Measurements from ENCODE around the gene FHL2. TPM values are rescaled to one million over a fixed set of nuclear protein-coding genes. Genes with fewer than 3 reads are reported as not detected.

Gene FHL2
- total RNA-seq, 3 donors from 2014 or later, result 2.6 to 3.5 (median 2.7) TPM

GRCh38 chr2:105397025-105397722 is 1.7 kb downstream of the FHL2 start:
- peaks cover 14% of the 10 kb centered on the region for H3K4me1 Mint-ChIP-seq (ENCODE audit: low read depth)
- H3K9me3 Mint-ChIP-seq, result no peaks in the 10 kb centered on the region
- no peak for ATAC-seq
- H3K4me3 Mint-ChIP-seq, result no peak overlapping the region
- DNase-seq, result no peak
- H3K27me3 Mint-ChIP-seq (ENCODE audit: low read depth), result peaks cover 31% of the 10 kb centered on the region
- H3K36me3 Mint-ChIP-seq (ENCODE audit: insufficient read depth), result no peaks in the 10 kb centered on the region

- Mint-ChIP-seq H3K36me3 (ENCODE audit: insufficient read depth) (no peaks in the 10 kb centered on the region), H3K9me3 (no peaks in the 10 kb centered on the region), H3K4me1 (ENCODE audit: low read depth) (peaks cover 14% of the 10 kb centered on the region), H3K4me3 (no peak overlapping the region), H3K27me3 (ENCODE audit: low read depth) (peaks cover 31% of the 10 kb centered on the region)
- DNase-seq, result peak; percentile 35
- ATAC-seq, result peak; percentile 70 to 74
These were observed 2.4 kb downstream of the FHL2 start for GRCh38 chr2:105396254-105397024.

- H3K4me3 Mint-ChIP-seq, result peak overlapping the region; percentile 6
- peaks cover 29% of the 10 kb centered on the region for H3K27me3 Mint-ChIP-seq (ENCODE audit: low read depth)
- peaks cover 14% of the 10 kb centered on the region for H3K4me1 Mint-ChIP-seq (ENCODE audit: low read depth)
- no peak for DNase-seq
- H3K36me3 Mint-ChIP-seq (ENCODE audit: insufficient read depth), result no peaks in the 10 kb centered on the region
- no peak for ATAC-seq
- no peaks in the 10 kb centered on the region for H3K9me3 Mint-ChIP-seq
These were observed 3.2 kb downstream of the FHL2 start for GRCh38 chr2:105395691-105396090.

- H3K9me3 Mint-ChIP-seq, result no peaks in the 10 kb centered on the region
These were observed 3.8 kb downstream of the FHL2 start for GRCh38 chr2:105394951-105395611.

GRCh38 chr2:105393373-105394055 is 5.3 kb downstream of the FHL2 start:
- no peak for ATAC-seq
- no peak overlapping the region for H3K4me3 Mint-ChIP-seq
- DNase-seq, result no peak
- H3K36me3 Mint-ChIP-seq (ENCODE audit: insufficient read depth), result no peaks in the 10 kb centered on the region
- H3K4me1 Mint-ChIP-seq (ENCODE audit: low read depth), result peaks cover 10% of the 10 kb centered on the region
- no peaks in the 10 kb centered on the region for H3K9me3 Mint-ChIP-seq
- peaks cover 17% of the 10 kb centered on the region for H3K27me3 Mint-ChIP-seq (ENCODE audit: low read depth)

More at GRCh38 chr2:105394951-105395611, 3.8 kb downstream of the FHL2 start:
- DNase-seq, result no peak
- peaks cover 27% of the 10 kb centered on the region for H3K27me3 Mint-ChIP-seq (ENCODE audit: low read depth)
- H3K36me3 Mint-ChIP-seq (ENCODE audit: insufficient read depth), result no peaks in the 10 kb centered on the region
- ATAC-seq, result no peak
- H3K4me1 Mint-ChIP-seq (ENCODE audit: low read depth), result peaks cover 14% of the 10 kb centered on the region
- no peak overlapping the region for H3K4me3 Mint-ChIP-seq

GRCh38 chr2:105391763-105392662 is 6.8 kb downstream of the FHL2 start:
- no peak overlapping the region for H3K4me3 Mint-ChIP-seq
- no peak for ATAC-seq

GRCh38 chr2:105391058-105391627 is 7.7 kb downstream of the FHL2 start:
- DNase-seq (no peak), ATAC-seq (no peak)
- no peaks in the 10 kb centered on the region for H3K4me1 Mint-ChIP-seq (ENCODE audit: low read depth)
- peaks cover 9% of the 10 kb centered on the region for H3K27me3 Mint-ChIP-seq (ENCODE audit: low read depth)
- H3K9me3 Mint-ChIP-seq, result no peaks in the 10 kb centered on the region
- H3K36me3 Mint-ChIP-seq (ENCODE audit: insufficient read depth), result no peaks in the 10 kb centered on the region
- no peak overlapping the region for H3K4me3 Mint-ChIP-seq

More at GRCh38 chr2:105391763-105392662, 6.8 kb downstream of the FHL2 start:
- peaks cover 14% of the 10 kb centered on the region for H3K27me3 Mint-ChIP-seq (ENCODE audit: low read depth)
- no peaks in the 10 kb centered on the region for H3K36me3 Mint-ChIP-seq (ENCODE audit: insufficient read depth)
- no peaks in the 10 kb centered on the region for H3K9me3 Mint-ChIP-seq
- DNase-seq, result no peak
- peaks cover 5% of the 10 kb centered on the region for H3K4me1 Mint-ChIP-seq (ENCODE audit: low read depth)

GRCh38 chr2:105390454-105390853 is 8.4 kb downstream of the FHL2 start:
- DNase-seq (no peak), ATAC-seq (no peak)
- Mint-ChIP-seq H3K9me3 (no peaks in the 10 kb centered on the region), H3K4me3 (no peak overlapping the region), H3K27me3 (ENCODE audit: low read depth) (peaks cover 3% of the 10 kb centered on the region), H3K4me1 (ENCODE audit: low read depth) (no peaks in the 10 kb centered on the region), H3K36me3 (ENCODE audit: insufficient read depth) (peaks cover 3% of the 10 kb centered on the region)

- H3K9me3 Mint-ChIP-seq, result no peaks in the 10 kb centered on the region
- DNase-seq, result no peak
- H3K27me3 Mint-ChIP-seq (ENCODE audit: low read depth), result no peaks in the 10 kb centered on the region
- ATAC-seq, result no peak
- peaks cover 3% of the 10 kb centered on the region for H3K36me3 Mint-ChIP-seq (ENCODE audit: insufficient read depth)
- H3K4me1 Mint-ChIP-seq (ENCODE audit: low read depth), result no peaks in the 10 kb centered on the region
- H3K4me3 Mint-ChIP-seq, result no peak overlapping the region
These were observed 9.9 kb downstream of the FHL2 start for GRCh38 chr2:105388971-105389381.

GRCh38 chr2:105387225-105387624 is 11.6 kb downstream of the FHL2 start:
- Mint-ChIP-seq H3K27me3 (ENCODE audit: low read depth) (no peaks in the 10 kb centered on the region), H3K4me3 (no peak overlapping the region), H3K4me1 (ENCODE audit: low read depth) (no peaks in the 10 kb centered on the region), H3K9me3 (no peaks in the 10 kb centered on the region), H3K36me3 (ENCODE audit: insufficient read depth) (peaks cover 3% of the 10 kb centered on the region)
- DNase-seq (no peak), ATAC-seq (no peak)

- H3K4me3 Mint-ChIP-seq, result no peak overlapping the region
- DNase-seq (no peak), ATAC-seq (no peak)
- H3K9me3 Mint-ChIP-seq, result no peaks in the 10 kb centered on the region
- H3K27me3 Mint-ChIP-seq (ENCODE audit: low read depth), result no peaks in the 10 kb centered on the region
- peaks cover 1% of the 10 kb centered on the region for H3K4me1 Mint-ChIP-seq (ENCODE audit: low read depth)
- H3K36me3 Mint-ChIP-seq (ENCODE audit: insufficient read depth), result peaks cover 3% of the 10 kb centered on the region
These were observed 12.9 kb downstream of the FHL2 start for GRCh38 chr2:105385731-105386540.

GRCh38 chr2:105384861-105385260 is 14.0 kb downstream of the FHL2 start:
- Mint-ChIP-seq H3K9me3 (no peaks in the 10 kb centered on the region), H3K27me3 (ENCODE audit: low read depth) (no peaks in the 10 kb centered on the region), H3K4me3 (no peak overlapping the region)

More at GRCh38 chr2:105384861-105385260, 14.0 kb downstream of the FHL2 start:
- Mint-ChIP-seq H3K36me3 (ENCODE audit: insufficient read depth) (peaks cover 3% of the 10 kb centered on the region), H3K4me1 (ENCODE audit: low read depth) (peaks cover 2% of the 10 kb centered on the region)
- DNase-seq, result no peak
- ATAC-seq, result no peak
